DMS 273 treated with DMSO at 0.1 percent for 48 hours (cell line): ENCODE measurements around the gene YPEL5.
"Not testable (repeated sequence)": the region's sequence is repeated elsewhere in the genome, so short reads cannot be mapped to it uniquely, and the experiment has no call there.

Experiments
- DNase-seq: peaks from one replicate; lab custom pipeline; 2025; lab: John Stamatoyannopoulos, UW

The YPEL5 gene

DNA sequence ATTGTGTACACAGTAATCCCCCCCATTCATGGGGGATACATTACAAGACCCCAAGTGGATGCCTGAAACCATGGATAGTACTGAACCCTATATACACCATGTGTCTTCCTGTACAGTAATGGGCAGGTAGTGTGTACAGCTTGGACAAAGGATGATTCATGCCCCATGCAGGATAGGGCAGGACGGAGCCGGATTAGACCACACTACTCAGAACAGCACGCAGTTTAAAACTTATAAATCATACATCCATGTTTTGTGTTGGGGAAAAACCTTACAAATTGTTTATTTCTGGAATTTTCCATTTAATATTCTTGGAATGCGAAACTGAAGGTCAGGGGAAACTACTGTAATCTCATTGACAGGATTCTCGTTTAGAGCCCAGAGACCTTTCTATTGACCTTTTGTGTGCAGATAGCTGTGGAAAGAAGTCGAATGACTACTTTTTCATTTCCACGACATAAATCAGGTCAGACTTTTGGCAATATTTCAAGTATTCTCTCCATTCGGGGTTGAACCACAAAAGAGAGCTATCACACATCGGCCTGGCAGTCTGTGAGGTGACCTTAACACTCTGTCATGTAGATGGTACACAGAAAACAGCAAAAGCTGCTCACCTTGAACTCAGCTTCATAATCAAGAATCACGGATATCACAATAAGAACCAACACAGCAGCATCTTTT is 9.9 kb upstream of the YPEL5 start:
- DNase-seq = no peak

- DNase-seq = no peak
Measured at GRCh38 chr2:30139131-30139870, 7.5 kb upstream of the YPEL5 start.

DNA sequence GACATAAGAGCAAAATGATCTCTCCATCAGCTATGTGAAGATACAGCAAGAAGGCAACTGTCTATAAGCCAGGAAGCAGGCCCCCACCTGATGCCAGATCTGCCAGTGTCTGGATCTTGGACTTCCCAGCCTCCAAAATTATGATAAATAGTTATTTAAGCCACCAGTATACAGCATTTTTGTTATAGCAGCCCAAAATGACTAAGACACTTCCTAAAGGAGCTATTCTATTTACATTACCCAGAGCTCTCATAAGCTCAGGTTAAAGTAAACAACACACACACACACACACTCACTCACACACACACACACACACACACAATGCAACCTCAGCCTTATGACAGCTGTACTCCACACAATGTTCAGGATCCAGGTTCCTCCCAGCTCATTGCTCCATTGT is 5.7 kb upstream of the YPEL5 start:
- no peak for DNase-seq

DNA sequence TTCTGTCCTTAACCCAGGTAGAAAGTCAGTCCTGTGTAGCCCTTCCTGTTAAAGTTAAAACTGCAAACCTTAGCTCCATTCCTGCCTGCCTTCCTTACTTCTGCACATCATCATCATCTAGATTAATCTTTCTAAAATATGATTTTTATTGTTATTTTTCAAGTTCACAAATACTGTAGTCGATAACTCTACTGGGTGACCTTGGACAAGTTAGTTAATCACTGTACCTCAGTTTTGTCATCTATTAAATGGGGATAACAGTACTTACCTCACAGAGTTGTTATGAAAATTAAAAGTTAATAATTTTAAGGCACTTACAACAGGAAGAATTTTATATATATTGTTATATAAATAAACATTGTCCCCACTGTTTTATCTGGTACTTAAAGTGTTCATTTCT is 2.5 kb upstream of the YPEL5 start:
- DNase-seq = no peak

- not testable (repeated sequence) for DNase-seq
Measured at GRCh38 chr2:30144951-30145350, 1.9 kb upstream of the YPEL5 start.

DNA sequence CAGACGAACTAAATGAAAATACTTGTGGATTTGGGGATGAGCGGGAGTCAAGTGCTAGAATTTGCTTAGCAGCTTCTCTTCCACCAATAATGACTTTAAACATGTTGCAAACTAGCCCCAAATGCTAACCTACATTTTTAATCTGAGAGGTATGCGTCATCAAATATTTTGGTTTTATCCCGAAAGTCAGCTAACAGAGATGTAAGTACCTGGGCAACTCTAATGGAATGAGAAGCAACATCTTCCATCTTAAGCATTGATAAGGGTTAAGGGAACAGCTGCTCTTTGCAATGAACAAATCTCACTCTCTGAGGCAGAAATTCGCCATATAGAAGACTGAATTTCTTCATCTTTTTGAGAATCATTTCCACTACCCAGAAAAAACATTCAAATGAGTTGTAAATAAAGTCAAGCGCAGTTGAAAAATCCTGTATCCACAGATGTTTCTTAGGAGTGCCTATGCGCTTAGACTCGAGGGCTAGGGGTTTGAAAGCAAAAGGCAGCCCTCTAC is 926 bp upstream of the YPEL5 start:
- DNase-seq = no peak

GRCh38 chr2:30147196-30147714 is 448 bp downstream of the YPEL5 start:
- no peak for DNase-seq

DNA sequence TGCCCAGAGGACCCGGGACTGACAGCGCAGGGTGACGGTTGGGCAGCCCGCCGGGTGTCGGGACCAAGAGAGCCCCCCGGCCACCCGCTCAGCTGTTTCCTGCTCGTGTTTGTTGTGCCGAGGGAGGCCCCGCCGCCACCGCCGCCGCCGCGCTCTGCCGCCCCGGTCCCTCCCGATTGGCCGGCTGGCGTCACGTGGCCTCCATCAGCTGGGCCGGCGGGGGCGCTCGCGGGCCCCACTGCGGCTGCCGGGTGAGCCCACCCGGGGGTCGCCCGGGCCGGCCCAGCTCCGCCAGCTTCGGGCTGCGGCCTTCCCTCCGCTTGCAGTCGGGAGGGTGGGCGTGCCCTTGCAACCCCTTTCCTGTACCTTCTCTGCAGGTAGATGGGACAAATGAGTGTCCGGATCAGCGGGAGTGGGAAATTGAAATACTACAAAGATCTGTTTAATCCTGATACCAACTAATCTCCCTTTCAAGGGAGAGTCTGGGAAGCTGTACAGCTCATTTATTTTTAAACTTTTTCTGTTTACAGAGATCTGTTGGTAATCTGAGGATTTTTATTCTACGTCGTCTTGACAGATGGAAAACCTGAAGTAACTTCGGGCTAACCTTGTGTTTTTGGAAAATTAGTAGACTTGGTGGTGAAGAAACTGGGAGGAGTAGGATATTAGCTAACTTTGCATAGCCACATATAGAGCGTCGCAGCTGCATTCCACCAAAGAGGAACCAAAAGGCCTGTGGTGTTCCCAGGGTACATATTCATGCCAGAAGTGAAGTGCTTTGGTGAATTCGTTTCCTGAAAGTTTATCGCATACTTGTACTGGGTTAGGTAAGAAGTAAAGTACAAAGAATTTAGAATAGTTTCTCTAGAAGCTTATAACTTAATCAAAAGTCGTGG is 1.2 kb downstream of the YPEL5 start:
- no peak for DNase-seq

DNA sequence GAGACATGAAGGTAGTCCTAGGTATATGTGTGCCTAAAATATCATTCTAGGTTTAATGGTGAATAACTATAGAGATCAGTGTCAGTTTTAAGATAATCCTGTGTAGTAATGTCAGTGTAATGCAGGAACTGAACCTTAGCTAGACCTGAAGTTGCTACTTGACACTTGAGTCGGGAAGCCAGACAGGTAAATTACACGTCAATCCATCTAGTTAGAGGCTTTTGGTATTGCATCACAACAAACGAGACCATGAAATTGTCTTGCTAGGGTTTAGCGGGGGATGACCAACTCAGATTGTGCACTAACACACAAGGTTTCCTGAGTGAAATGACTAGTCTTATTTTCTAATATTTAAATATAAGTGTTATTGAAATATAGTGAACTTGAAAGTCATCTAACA is 2.0 kb downstream of the YPEL5 start:
- no peak for DNase-seq

- DNase-seq = no peak
Measured at GRCh38 chr2:30149513-30149912, 2.7 kb downstream of the YPEL5 start.

- no peak for DNase-seq
Measured at GRCh38 chr2:30149976-30150375, 3.2 kb downstream of the YPEL5 start.

DNA sequence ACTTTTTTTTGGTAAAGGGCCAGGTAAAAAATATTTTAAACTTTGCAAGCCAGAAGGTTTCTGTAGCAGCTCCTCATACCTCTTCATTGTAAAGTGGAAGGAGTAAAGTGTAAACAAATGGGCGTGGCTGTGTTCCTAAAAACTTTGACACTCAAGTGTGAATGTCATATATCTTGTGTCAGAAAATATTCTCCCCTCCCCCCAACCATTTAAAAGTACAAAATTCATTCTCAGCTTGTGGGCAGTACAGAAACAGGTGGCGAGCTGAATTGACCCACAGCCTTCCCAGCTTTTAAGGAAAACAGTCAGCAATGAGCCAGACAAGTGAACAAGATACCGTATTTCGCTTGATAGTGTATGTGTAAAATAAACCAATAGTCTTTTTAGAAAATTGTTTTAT is 4.0 kb downstream of the YPEL5 start:
- no peak for DNase-seq

DNA sequence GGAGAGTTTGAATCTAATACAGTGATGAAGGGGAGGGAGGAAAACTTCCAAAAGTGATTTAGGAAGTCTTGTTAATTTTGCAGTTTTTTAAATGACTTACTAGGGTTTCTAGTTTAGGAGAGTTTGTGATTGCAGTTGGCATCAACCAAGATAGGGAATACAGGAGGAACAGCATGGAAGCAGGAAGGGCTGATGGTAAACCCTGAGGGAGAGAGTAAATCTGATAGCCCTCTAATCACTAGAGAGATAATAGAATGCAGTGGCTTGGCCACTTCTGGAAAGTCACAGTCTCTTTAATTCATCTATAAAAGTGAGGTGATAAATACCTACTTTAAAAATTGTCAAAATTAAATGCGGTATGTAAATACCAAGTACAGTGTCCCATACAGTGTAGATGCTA is 5.6 kb downstream of the YPEL5 start:
- no peak for DNase-seq

GRCh38 chr2:30155202-30155601 is 8.4 kb downstream of the YPEL5 start:
- DNase-seq = no peak

DNA sequence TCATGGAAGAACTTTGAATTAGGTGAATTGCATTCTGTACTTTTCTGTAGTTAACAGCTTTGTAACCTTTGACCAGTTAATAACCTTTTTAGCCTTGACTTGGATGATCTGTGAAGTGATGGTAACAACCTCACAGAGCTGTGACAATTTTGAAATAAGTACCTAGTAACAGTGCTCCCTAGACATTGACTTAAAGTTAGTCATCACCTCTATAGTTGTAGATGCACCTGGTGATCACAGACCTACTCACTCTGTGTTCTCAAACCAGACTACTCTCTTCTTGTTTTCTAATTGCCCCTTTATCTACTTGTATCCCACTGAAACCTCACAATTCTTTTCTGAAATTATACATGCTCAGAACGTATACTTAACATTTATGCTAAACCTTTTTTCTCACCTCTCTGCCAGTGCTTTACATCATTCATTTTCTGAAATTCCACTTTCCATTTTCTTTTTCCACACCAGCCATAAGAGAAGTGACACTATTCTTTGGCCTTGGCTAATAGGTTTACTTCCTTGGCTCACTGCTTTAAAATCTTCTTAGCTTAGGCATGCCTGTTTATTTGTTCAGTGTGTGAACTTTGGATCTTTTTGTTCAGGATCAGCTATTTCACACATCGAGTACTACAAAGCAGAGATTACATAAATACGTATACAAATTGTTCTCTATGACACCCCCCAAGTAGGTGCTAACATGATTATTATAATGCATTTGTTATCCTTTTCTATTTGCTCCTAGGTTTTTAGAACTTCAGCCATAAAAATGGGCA is 9.3 kb downstream of the YPEL5 start:
- DNase-seq = no peak

GRCh38 chr2:30157616-30158015 is 10.8 kb downstream of the YPEL5 start:
- DNase-seq = no peak

DNA sequence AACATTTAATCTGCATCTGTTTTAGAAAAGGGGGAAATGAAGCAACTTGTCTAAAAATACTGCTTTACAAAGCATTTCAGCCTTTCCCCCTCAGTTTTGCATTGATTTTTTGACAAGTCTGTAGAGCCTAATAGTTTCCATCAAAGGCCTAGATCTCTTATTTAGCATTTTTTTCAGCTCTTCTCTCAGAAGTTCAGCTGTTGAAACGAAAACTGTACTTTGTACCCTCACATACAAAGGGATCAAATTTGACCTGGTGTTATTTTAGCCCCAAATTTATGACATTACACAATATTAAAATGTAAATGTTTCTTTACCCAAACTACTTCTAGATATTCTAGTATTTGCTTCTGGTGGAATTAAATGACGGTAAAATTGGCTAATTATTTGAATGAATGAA is 13.0 kb downstream of the YPEL5 start:
- DNase-seq = no peak

DNA sequence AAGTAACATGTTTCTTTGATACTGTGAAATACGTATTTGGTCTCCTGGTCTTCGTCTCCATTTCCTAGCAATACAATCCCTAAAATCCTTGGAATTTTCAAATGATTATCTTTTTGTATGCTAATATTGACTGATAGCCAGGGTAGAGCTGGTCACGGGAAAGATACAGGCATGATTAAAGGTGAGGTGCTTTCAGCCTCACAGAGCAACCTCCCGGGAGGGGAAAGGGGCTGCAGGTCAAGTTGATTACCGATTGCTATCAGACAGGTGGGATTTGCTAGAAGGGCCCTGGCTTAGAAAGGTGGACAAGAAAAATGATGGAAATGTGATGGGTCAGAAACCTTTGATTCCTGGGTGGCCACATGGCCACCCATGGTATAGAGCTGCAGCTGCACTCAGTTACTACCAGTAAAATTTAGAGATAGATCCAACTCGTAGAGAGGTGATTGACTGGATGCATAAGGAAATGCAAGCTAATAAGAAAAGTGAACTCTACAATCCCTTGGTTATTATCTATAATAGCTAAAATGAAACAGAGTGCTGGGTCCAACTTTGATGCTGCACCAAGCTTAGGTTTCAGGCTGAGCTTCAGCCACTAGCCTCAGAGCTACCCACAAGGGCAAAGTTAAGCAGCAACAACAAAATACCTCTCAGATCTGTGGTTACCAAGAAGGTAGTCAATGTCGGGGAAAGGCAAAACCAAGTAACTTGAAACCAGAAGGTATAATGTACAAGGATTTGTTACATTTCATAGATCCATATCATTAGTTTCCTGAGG is 15.3 kb downstream of the YPEL5 start:
- DNase-seq = no peak

- no peak for DNase-seq
Measured at GRCh38 chr2:30162806-30163205, 16.0 kb downstream of the YPEL5 start.

DNA sequence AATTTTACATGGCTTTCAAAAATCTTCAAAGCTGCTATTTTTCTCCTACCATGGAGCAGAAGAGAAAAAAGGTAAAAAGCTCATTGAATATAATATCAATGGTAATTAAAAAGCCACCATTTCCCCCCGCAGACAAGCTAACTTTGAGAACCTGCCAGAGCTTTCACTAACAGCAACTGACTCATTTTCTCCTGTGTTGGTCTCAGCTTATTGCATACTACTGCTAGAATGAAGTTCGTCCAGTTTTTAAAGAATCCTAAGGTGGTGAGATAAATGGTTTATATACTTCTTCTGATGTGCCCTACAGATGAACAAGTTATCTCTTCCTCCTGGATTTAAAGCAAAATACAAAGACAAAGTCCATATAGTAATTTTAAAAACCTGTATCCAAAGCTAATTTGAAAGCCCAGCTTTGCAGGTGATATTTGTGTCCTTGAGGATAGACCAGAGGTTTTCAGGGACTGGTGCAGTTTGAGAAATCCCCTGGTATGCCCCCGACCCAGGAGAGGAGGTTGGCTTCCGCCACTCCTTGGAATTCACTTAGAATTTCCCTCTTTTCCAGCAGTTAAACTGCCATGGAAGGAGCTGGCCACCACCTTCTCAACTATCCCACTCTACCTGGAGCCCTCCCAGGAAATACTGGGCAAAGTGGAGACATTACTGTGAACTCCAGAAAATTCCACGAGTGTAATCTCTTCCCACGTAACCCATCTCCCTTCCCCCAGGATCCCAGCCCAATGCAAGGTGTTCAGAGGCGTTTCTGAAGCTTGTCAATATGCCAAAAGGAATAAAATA is 17.5 kb downstream of the YPEL5 start:
- DNase-seq = no peak
